Stimulated activated CD4-positive, alpha-beta T cell treated with anti-CD3 and anti-CD28 coated beads, Interleukin-12 subunit alpha, Interleukin-12 subunit beta, amount 100 ng/mL, for 48 hours (primary cell): ENCODE results near the gene NR4A1.

Source experiments
- DNase-seq, 3 donors: peaks; one replicate each; pipeline ENCODE4 v3.0.0-alpha.2; 2020; ENCODE audit warnings: low read depth in 2 of 3, low spot score in 1 of 3

The NR4A1 gene

DNA sequence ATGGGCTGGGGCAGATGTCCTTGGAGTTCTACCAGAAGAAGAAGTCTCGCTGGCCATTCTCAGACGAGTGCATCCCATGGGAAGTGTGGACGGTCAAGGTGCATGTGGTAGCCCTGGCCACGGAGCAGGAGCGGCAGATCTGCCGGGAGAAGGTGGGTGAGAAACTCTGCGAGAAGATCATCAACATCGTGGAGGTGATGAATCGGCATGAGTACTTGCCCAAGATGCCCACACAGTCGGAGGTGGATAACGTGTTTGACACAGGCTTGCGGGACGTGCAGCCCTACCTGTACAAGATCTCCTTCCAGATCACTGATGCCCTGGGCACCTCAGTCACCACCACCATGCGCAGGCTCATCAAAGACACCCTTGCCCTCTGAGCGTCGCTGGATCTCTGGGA is 25.6 kb downstream of the NR4A1 start:
- no peak for DNase-seq

- no peak for DNase-seq
Observed at GRCh38 chr12:52078276-52078675, 27.0 kb downstream of the NR4A1 start.

DNA sequence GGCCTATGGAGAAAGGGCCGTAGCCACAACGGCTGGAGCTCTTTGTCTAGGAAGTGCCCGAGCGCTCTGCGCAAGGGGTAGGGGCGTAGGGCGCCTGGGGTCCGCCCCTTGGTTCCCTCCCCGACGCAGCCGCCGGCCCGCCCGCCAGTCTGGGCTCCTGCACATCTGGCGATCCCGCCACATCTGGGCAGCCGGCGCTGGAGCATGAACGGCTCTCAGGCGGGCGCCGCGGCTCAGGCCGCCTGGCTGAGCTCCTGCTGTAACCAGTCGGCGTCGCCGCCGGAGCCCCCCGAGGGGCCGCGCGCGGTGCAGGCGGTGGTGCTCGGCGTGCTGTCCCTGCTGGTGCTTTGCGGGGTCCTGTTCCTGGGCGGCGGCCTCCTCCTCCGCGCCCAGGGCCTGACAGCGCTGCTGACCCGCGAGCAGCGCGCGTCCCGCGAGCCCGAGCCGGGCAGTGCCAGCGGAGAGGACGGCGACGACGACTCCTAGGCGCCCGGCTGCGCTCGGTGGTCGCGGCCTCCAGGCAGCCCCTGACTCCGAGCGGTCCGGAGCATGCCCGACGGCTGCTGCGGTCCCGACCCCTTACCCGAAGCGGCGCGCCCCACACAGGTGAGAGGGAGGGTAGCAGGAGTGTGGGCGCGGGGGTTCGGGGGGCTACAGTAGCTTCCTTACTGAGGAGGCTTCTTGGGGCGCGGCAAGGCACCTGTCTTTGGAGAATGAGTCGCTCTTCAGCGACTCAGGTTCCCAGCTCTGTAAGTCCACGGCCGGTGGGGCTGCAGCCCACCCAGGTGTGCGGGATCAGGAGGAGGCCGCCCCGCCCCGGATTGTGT is 28.5 kb downstream of the NR4A1 start, which contains the start of gene SMIM41:
TSS of gene SMIM41 (plus strand) at position 129 of the 827 bp plus-strand sequence. CDS start at position 205, 76 bp downstream.
- DNase-seq, result no peak

- DNase-seq, result no peak
Observed at GRCh38 chr12:52080403-52081251, 29.4 kb downstream of the NR4A1 start.

- DNase-seq, result no peak
Observed at GRCh38 chr12:52081263-52081733, 30.1 kb downstream of the NR4A1 start.

DNA sequence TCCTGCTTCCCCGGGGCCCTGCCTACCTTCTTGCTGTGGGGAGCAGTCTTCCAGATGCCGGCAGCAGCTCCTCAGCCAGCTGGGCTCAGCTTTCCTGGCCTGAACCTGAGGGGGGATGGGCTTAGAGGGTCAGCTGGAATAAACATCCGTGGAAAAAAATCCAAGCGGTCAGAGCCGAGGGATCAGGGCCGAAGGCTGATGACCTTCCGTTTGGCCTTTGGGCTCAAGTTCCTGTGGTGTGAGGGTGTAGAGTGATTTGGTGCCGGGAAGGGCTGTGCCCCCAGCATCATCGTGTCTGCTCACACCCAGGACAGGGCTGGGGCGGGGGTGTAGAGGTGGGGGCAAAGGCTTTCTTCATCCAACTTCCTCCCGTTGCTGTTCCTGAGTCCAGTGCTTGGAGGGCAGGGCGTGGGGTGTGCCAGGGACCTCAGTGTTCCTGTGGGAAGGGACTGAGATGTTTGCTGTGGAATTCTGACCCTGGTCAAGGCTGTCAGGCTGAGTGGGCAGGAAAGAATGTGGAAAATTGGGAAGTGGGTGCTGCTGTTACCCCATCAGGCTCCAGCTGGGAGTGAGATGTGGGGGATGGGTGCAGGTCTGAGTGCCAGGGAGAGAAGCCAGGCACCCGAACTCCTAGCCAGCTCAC is 30.9 kb downstream of the NR4A1 start:
- DNase-seq, result no peak

- no peak for DNase-seq
Observed at GRCh38 chr12:52082669-52082987, 31.4 kb downstream of the NR4A1 start.

DNA sequence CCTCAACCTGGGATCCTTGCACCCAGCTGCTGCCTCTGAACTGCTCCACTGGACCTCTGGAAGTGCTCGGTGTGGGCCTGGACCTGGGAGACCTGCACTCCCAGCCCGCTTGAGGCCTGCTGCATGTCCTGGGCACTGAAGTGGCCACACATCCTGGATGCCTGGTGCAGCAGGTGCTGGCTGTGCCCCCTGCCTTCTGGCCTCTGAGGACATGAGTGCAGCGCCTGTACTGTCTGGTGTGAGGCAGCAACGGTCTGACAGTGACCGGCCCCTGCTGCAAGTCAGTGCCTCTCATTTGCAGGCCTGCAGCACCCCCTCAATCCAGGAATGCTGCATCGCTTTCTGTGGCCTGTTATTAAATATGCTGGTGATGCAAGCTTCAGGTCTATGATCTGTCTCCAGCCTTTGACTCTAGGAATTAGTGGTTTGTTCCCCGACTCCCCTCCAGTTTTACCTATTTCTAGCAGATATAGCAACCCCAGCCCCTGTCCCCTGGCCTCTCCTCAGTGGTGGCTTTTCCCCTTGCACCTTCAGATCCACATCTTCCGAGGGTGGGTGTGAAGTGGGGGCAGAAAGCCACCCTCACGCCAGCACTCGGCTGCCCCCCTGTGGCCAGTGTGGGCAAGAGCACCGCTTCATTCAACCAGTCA is 31.9 kb downstream of the NR4A1 start:
- peak; percentile 37 to 56 (median 45) for DNase-seq

GRCh38 chr12:52083638-52083996 is 32.4 kb downstream of the NR4A1 start:
- no peak for DNase-seq

GRCh38 chr12:52084491-52085231 is 33.4 kb downstream of the NR4A1 start:
- DNase-seq, result no peak

GRCh38 chr12:52085682-52086180 is 34.5 kb downstream of the NR4A1 start:
- no peak for DNase-seq

- no peak for DNase-seq
Observed at GRCh38 chr12:52086366-52086765, 35.1 kb downstream of the NR4A1 start.

DNA sequence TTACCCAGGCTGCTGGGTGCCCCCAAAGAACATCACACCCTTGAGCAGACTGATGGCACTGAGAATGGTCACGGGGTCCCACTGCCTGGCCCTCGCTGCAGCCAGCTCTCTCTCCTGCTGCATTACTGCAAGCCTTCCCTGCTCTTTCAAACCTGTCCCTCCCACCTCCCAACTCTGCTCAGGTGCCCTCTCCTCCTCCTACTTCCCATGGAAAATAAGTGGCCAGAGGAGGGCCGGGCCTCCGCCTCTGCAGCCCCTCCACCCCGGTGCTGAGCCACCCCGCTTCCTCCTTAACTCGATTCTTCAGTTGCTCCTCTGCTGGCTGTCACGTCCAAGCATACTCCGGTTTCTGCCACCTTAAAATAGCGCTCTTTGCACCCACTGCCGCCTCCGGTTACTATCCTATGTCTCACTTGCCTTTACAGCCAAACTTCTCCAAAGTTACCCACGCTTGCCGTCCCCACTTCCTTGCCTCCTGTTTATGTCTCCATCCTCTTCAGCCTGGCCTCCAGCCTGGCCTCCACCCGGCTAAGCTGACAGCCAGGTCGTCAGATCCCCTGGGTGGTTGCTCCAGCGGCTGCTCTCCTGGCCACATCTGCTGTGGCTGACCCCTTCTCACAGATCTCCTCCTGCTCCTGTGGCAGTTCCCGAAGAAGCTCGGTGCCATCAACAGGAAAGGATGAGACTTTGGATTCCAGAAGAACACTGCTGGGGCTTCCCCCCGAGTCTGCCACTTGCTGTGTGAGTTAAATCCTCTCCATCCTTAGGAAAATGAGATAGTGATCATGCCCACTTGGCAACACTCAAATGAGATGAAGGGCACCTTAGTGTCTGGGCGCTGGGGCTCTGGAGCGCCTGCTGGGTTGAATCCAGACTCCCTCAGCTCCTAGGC is 35.9 kb downstream of the NR4A1 start:
- no peak for DNase-seq

DNA sequence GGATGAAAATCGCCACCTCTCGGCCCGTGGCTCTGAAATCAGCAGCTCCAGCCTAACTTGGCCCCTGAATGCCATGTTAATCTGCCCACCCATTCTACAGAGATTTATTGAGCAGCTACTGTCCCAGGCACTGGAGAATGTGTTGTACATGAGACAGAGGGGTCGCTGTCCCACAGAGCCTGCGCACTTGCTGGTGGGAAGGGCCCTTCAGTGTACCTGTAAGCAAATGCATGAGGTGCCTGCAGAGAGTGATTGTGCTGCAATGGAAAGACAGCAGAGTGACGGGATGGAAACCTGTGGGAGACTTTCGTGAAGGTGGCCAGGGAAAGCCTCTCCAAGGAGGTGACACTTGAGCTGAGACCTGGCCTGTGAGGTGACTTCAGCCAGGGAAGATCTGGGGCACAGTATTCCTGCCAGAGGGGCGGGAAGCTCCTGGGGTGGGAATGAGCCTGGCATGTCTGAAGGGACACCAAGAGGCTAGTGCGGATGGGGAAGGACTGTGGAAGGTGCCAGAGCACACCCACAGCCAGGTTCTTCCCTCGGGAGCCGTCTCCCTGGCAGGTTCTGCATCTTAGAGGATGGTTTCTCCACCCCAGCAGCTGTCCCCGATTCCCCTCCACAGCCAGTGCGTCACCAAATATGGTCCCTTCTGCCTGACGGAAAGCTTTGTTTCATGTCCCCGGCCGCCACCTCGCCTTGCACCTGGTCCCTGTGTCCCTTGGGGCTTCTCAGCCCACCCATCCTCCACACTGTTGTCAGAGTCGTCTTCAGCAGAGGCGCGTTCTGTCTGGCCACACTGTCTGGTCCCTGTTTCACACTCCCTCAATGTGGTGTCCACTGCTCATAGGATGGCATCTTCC is 36.9 kb downstream of the NR4A1 start:
- DNase-seq, result no peak

DNA sequence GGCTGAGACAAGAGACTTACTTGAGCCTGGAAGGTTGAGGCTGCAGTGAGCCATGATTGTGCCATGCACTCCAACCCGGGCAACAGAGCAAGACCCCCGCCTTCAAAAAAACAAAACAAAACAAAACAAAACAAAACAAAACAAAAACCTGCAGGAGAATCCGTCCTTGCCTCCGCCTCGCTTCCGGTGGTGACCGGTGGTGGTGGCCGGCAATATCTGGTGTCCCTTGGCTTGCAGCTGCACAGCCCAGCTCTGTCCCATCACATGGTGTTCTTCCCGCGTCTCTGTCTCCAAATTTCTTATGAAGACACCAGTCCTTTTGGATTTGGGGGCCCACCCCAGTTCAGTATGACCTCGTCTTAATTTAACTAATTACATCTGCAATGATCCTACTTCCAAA is 38.2 kb downstream of the NR4A1 start:
- DNase-seq, result no peak

- no peak for DNase-seq
Observed at GRCh38 chr12:52090291-52090690, 39.0 kb downstream of the NR4A1 start.

- DNase-seq, result no peak
Observed at GRCh38 chr12:52091061-52091460, 39.8 kb downstream of the NR4A1 start.

- no peak for DNase-seq
Observed at GRCh38 chr12:52091869-52092268, 40.6 kb downstream of the NR4A1 start.
